Mucosa of descending colon (tissue), 3 donors: ENCODE measurements around the gene TMEM150C. TPM values are rescaled to one million over a fixed set of nuclear protein-coding genes. Genes with fewer than 3 reads are reported as not detected.

ENCODE experiments used
- ATAC-seq: fragments of 200-7000 bp; cut with Tn5 transposase; one replicate; pipeline ENCODE4 v1.9.1; 2020; ENCODE audit warnings: mild to moderate bottlenecking, moderate library complexity
- DNase-seq, 3 donors: peaks; one replicate each; pipeline ENCODE4 v3.0.0-alpha.2; 2020
- H3K36me3 ChIP-seq: fragments of 200-600 bp; one replicate; pipeline ENCODE4 v1.8.0; 2021; ENCODE audit warnings: low read depth, mild to moderate bottlenecking
- H3K4me1 ChIP-seq: fragments of 200-600 bp; one replicate; pipeline ENCODE4 v1.8.0; 2021; ENCODE audit warnings: low read depth, mild to moderate bottlenecking
- H3K4me3 ChIP-seq: fragments of 200-600 bp; one replicate; pipeline ENCODE4 v1.8.0; 2021; ENCODE audit warnings: mild to moderate bottlenecking
- H3K9me3 ChIP-seq: fragments of 200-600 bp; one replicate; pipeline ENCODE4 v1.8.0; 2021; ENCODE audit warnings: mild to moderate bottlenecking
- CTCF ChIP-seq: fragments of 200-600 bp; IDR thresholded peaks from one replicate; pipeline ENCODE4 v1.8.0; 2022; ENCODE audit warnings: antibody characterized with exemption, mild to moderate bottlenecking
- intact Hi-C, 2 donors: fragments of 100-400 bp; cut with DNase I in 1 of 2; cut with micrococcal nuclease in 1 of 2; formaldehyde crosslinking; loops; one replicate each; pipeline versions ENCODE4 v1.11.0 to v1.11.1; 2022; cut with DNase I, micrococcal nuclease
- total RNA-seq, 3 donors: library from RNA; stranded (reverse); fragmentation: NEBNext Ultra II Directional in 2 of 3; extraction: Animal tissue kit (Norgen Biotek cat#: 25700) in 2 of 3; gene quantifications; one replicate each; pipeline versions ENCODE4 v1.2.1 to v1.2.4, GENCODE V29; 2021 to 2023
- donor health status: DM: no; HTN: no; CAD: no; lungs with moderate emphysema.
- donor health status: DM: no; HTN: no; CAD: no.
- donor health status: DM: no; HTN: yes; CAD: no.

The TMEM150C gene
- total RNA-seq, 3 donors from 2014 or later, result 1.6 to 9.4 (median 3.4) TPM

DNA sequence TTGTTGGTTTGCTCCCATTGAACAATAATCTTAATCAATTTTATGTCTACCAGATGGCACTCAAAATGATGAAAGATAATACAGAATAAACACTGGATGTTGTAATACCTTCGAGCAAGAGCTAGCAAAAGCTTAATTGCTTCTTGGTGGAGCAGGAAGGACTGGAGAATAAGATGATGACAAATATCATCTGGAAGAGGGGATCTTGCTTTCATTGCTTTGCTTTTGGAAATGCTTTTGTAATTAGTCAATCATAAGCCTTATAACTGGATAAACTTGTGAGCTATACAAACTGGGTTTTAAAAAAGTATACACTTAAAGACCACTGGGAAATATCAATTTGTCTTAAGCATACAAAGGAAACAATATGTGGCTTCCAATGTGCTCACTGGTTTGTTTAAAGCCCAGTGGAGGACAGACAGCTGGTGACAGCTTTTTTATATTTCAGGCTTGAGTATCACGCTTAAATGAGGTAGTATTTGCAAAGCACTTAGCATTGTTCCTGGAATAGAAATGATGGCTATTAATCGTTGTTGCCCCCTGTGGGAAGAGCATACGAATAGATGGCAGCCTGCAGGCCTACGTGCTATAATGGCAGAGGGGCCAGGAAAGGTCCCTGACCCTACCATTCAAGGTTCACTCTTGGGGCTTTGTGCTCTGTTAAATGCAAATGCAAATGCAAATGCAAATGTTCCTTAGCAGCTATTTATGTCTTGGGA lies 61.2 kb downstream of the TMEM150C start:
- intact Hi-C loops, result no loop called here
- no peak for ATAC-seq
- no peak overlapping the region for H3K4me3 ChIP-seq

GRCh38 chr4:82499738-82500434 lies 61.9 kb downstream of the TMEM150C start:
- H3K4me3 ChIP-seq, result no peak overlapping the region
- intact Hi-C loops, result no loop called here
- no peaks in the 10 kb centered on the region for H3K4me1 ChIP-seq
- no peak for TF ChIP-seq CTCF
- H3K9me3 ChIP-seq, result no peaks in the 10 kb centered on the region
- H3K36me3 ChIP-seq, result no peaks in the 10 kb centered on the region
- ATAC-seq, result no peak
- DNase-seq, result no peak

More for the DNA sequence above, 61.2 kb downstream of the TMEM150C start:
- H3K36me3 ChIP-seq, result no peaks in the 10 kb centered on the region
- no peak for TF ChIP-seq CTCF
- H3K9me3 ChIP-seq, result no peaks in the 10 kb centered on the region
- no peak for DNase-seq
- H3K4me1 ChIP-seq, result no peaks in the 10 kb centered on the region

DNA sequence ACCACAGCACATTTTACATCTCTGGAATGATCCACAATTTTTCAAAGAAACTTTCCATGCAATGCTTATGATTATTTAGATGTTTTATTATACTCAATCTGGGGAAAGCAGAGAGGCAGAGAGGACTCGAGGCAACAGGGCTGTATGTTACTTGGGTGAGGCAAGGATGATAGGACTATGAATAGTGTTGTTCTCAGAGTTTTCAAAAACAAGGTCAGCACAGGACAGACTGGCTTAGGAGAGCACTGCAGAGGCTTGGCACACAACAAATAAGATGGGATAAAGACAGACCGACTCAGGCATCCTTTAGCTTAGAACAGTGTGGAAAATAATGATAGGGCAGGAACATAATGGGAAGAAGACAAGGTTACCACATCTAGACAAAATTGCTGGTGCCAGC lies 65.4 kb downstream of the TMEM150C start:
- ATAC-seq (no peak), DNase-seq (no peak)
- Histone ChIP-seq H3K9me3 (no peaks in the 10 kb centered on the region), H3K4me1 (no peaks in the 10 kb centered on the region), H3K36me3 (no peaks in the 10 kb centered on the region), H3K4me3 (no peak overlapping the region)
- TF ChIP-seq CTCF, result no peak
- intact Hi-C loops, result no loop called here

- intact Hi-C loops, result no loop called here
- no peak for TF ChIP-seq CTCF
- Histone ChIP-seq H3K4me1 (no peaks in the 10 kb centered on the region), H3K4me3 (no peak overlapping the region), H3K36me3 (no peaks in the 10 kb centered on the region), H3K9me3 (no peaks in the 10 kb centered on the region)
- DNase-seq (no peak), ATAC-seq (no peak)
These were observed 66.1 kb downstream of the TMEM150C start for GRCh38 chr4:82495666-82496065.

- TF ChIP-seq CTCF, result no peak
- ATAC-seq (no peak), DNase-seq (no peak)
- H3K4me1 ChIP-seq, result no peaks in the 10 kb centered on the region
- intact Hi-C loops, result no loop called here
- H3K4me3 ChIP-seq, result no peak overlapping the region
- H3K9me3 ChIP-seq, result no peaks in the 10 kb centered on the region
- no peaks in the 10 kb centered on the region for H3K36me3 ChIP-seq
These were observed 67.9 kb downstream of the TMEM150C start for GRCh38 chr4:82493721-82494425.
